GM23338 (cell line): Measurements from ENCODE around the gene EMILIN2. TPM values are rescaled to one million over a fixed set of nuclear protein-coding genes. Genes with fewer than 3 reads are reported as not detected.

Source experiments
- ATAC-seq: fragments of 200-7000 bp; cut with Tn5 transposase; 3 replicates; pipeline ENCODE4 v1.9.1; 2020
- DNase-seq: peaks from one replicate; pipeline ENCODE4 v3.0.0-alpha.2; 2015; ENCODE audit warnings: low spot score
- H2AFZ ChIP-seq: fragments of 200-600 bp; sonication (generic); 2 replicates; pipeline ENCODE4 v1.8.0; 2016; ENCODE audit warnings: antibody characterized with exemption, mild to moderate bottlenecking, moderate library complexity
- H3F3A ChIP-seq: fragments of 200-600 bp; sonication (generic); replicated peaks from 2 replicates; pipeline ENCODE4 v1.8.0; 2017; ENCODE audit warnings: antibody characterized with exemption, mixed run types, low read depth
- H3K27ac ChIP-seq: fragments of 200-600 bp; sonication (generic); 2 replicates; pipeline ENCODE4 v1.6.1; 2016; ENCODE audit warnings: low read depth
- H3K27me3 ChIP-seq: fragments of 200-600 bp; sonication (generic); 2 replicates; pipeline ENCODE4 v1.8.0; 2016; ENCODE audit warnings: mild to moderate bottlenecking, mixed run types, moderate library complexity; ENCODE audit not compliant: insufficient read depth
- H3K36me3 ChIP-seq: fragments of 200-600 bp; sonication (generic); 2 replicates; pipeline ENCODE4 v1.8.0; 2016; ENCODE audit warnings: mild to moderate bottlenecking; ENCODE audit not compliant: insufficient read depth
- H3K4me1 ChIP-seq: fragments of 200-600 bp; sonication (generic); 2 replicates; pipeline ENCODE4 v1.8.0; 2016; ENCODE audit warnings: mild to moderate bottlenecking, moderate library complexity; ENCODE audit not compliant: insufficient read depth
- H3K4me2 ChIP-seq: fragments of 200-600 bp; sonication (generic); 2 replicates; pipeline ENCODE4 v1.7.1; 2017; ENCODE audit warnings: mixed run types
- H3K4me3 ChIP-seq: fragments of 200-600 bp; sonication (generic); 2 replicates; pipeline ENCODE4 v1.6.1; 2016; ENCODE audit warnings: mixed run types
- H3K79me2 ChIP-seq: fragments of 200-600 bp; sonication (generic); replicated peaks from 2 replicates; pipeline ENCODE4 v1.8.0; 2017; ENCODE audit warnings: mild to moderate bottlenecking; ENCODE audit not compliant: insufficient read depth
- H3K9me2 ChIP-seq: fragments of 200-600 bp; sonication (generic); 2 replicates; pipeline ENCODE4 v1.8.0; 2017; ENCODE audit not compliant: insufficient read depth
- H4K20me1 ChIP-seq: fragments of 200-600 bp; sonication (generic); replicated peaks from 2 replicates; pipeline ENCODE4 v1.8.0; 2017; ENCODE audit warnings: mild to moderate bottlenecking; ENCODE audit not compliant: insufficient read depth
- H3K27ac Mint-ChIP-seq: 2 replicates; pipeline ENCODE4 v1.8.0; 2020; ENCODE audit warnings: inconsistent platforms, mild to moderate bottlenecking, moderate library complexity, mixed read lengths
- H3K27me3 Mint-ChIP-seq: 3 replicates; pipeline ENCODE4 v1.8.0; 2022; ENCODE audit warnings: low read depth, mild to moderate bottlenecking, moderate library complexity, mixed read lengths, inconsistent platforms; ENCODE audit not compliant: insufficient read depth, poor library complexity
- H3K36me3 Mint-ChIP-seq: 3 replicates; pipeline ENCODE4 v1.8.0; 2021; ENCODE audit warnings: low read depth, mild to moderate bottlenecking, inconsistent platforms, moderate library complexity, mixed read lengths
- H3K4me1 Mint-ChIP-seq: 3 replicates; pipeline ENCODE4 v1.8.0; 2020; ENCODE audit warnings: mild to moderate bottlenecking, inconsistent platforms, mixed read lengths
- H3K4me3 Mint-ChIP-seq: 3 replicates; pipeline ENCODE4 v1.8.0; 2021; ENCODE audit warnings: moderate library complexity, mild to moderate bottlenecking, inconsistent platforms, mixed read lengths
- H3K9me3 Mint-ChIP-seq: 3 replicates; pipeline ENCODE4 v1.8.0; 2020; ENCODE audit warnings: moderate library complexity, mild to moderate bottlenecking, inconsistent platforms, mixed read lengths
- CREB1 ChIP-seq: fragments of 250-450 bp; sonication (Bioruptor Pico); IDR thresholded peaks from 2 replicates; pipeline ENCODE4 v1.5.0; 2020; ENCODE audit warnings: low read depth, mild to moderate bottlenecking, moderate library complexity
- ETS1 ChIP-seq: IDR thresholded peaks from 2 replicates; pipeline ENCODE4 v1.6.1; 2016; ENCODE audit warnings: antibody characterized with exemption
- EZH2 ChIP-seq: fragments of 200-600 bp; sonication (generic); IDR thresholded peaks from one replicate; pipeline ENCODE4 v1.8.0; 2017; ENCODE audit warnings: antibody characterized with exemption, mild to moderate bottlenecking, low read depth; ENCODE audit not compliant: unreplicated experiment
- EZH2phosphoT487 ChIP-seq: fragments of 200-600 bp; sonication (generic); IDR thresholded peaks from one replicate; pipeline ENCODE4 v1.8.1; 2018; ENCODE audit warnings: antibody characterized with exemption; ENCODE audit not compliant: unreplicated experiment
- JUNB ChIP-seq: IDR thresholded peaks from one replicate; pipeline ENCODE4 v1.6.1; 2016; ENCODE audit warnings: antibody characterized with exemption; ENCODE audit not compliant: unreplicated experiment
- NANOG ChIP-seq: IDR thresholded peaks from 2 replicates; pipeline ENCODE4 v1.6.1; 2016; ENCODE audit warnings: antibody characterized with exemption, borderline replicate concordance
- POLR2AphosphoS5 ChIP-seq: IDR thresholded peaks from 2 replicates; pipeline ENCODE4 v1.6.1; 2016; ENCODE audit warnings: antibody characterized with exemption, low read depth
- STAT1 ChIP-seq: IDR thresholded peaks from one replicate; pipeline ENCODE4 v1.6.1; 2016; ENCODE audit warnings: antibody characterized with exemption; ENCODE audit not compliant: unreplicated experiment
- ZNF114 ChIP-seq: fragments of 250-450 bp; sonication (Bioruptor Pico); IDR thresholded peaks from 2 replicates; pipeline ENCODE4 v1.5.0; 2020; ENCODE audit warnings: mild to moderate bottlenecking, moderate library complexity
- ZNF331 ChIP-seq: fragments of 250-450 bp; sonication (Bioruptor Pico); IDR thresholded peaks from 2 replicates; pipeline ENCODE4 v1.5.0; 2020; ENCODE audit warnings: low read depth, mild to moderate bottlenecking, moderate library complexity
- ZNF462 ChIP-seq: fragments of 250-450 bp; sonication (Bioruptor Pico); IDR thresholded peaks from 2 replicates; pipeline ENCODE4 v1.5.0; 2020; ENCODE audit warnings: mild to moderate bottlenecking, moderate library complexity
- polyA plus RNA-seq: library from polyadenylated mRNA; unstranded; fragments of >200 nt; fragmentation: Nextera tagmentation; extraction: Ambion mirVana; gene quantifications from 2 replicates; pipeline ENCODE4 v1.2.1, GENCODE V29; 2016
- total RNA-seq: library from RNA; depleted of rRNA; stranded (reverse); fragments of >200 nt; shearing (Covaris generic); gene quantifications from 2 replicates; pipeline ENCODE4 v1.2.3, GENCODE V29; 2014
- TF ChIP-seq, protein P1 (sequence below), 2 experiments: fragments of 200-600 bp in 1 of 2; sonication (generic) in 1 of 2; conservative IDR thresholded peaks; 2 replicates each; pipeline versions ENCODE4 v1.5.1 to v1.6.1; 2016 to 2017; ENCODE audit warnings: antibody characterized with exemption in 2 of 2, low read depth in 2 of 2, mild to moderate bottlenecking in 2 of 2, moderate library complexity in 1 of 2
- TF ChIP-seq, protein P2 (sequence below): IDR thresholded peaks from one replicate; pipeline ENCODE4 v1.6.1; 2018; ENCODE audit warnings: antibody characterized with exemption; ENCODE audit not compliant: unreplicated experiment

EMILIN2 gene
- total and polyA plus RNA-seq, 2 experiments from 2014 or later, result 3.0 to 11.6 TPM

DNA sequence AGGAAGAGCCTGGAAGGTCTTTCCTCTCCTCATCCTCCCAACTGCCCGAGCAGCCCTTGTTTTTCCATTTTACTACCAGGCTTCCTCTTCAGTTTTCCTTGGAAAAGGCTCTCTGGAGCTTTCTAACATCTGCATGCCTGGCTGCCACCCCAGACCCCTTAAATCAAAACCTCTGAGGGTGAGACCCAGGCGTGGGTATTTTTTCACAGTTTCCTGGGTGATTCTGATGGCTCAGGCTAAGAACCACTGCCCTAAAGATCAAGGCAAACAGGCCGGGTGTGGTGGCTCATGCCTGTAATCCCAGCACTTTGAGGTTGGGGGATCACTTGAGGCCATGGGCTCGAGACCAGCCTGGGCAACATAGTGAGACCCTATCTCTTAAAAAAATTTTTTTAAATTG lies 35.4 kb downstream of the EMILIN2 start:
- Histone ChIP-seq H2AFZ (no peak overlapping the region), H3K4me3 (no peak overlapping the region), H3K79me2 (no peaks in the 10 kb centered on the region), H3K27ac (no peak overlapping the region), H3K27me3 (no peaks in the 10 kb centered on the region), H3K4me1 (no peaks in the 10 kb centered on the region; the same call in 1 of the 2 replicates), H3K36me3 (no peaks in the 10 kb centered on the region), H3K9me2 (no peaks in the 10 kb centered on the region), H3F3A (no peaks in the 10 kb centered on the region), H4K20me1 (no peaks in the 10 kb centered on the region), H3K4me2 (no peak overlapping the region)
- Mint-ChIP-seq H3K36me3 (no peaks in the 10 kb centered on the region), H3K27ac (no peak overlapping the region), H3K9me3 (peaks cover 5% of the 10 kb centered on the region; the same call in 2 of the 3 replicates), H3K4me1 (peaks cover 10% of the 10 kb centered on the region), H3K27me3 (peaks cover 4% of the 10 kb centered on the region), H3K4me3 (no peak overlapping the region)
- DNase-seq (no peak), ATAC-seq (no peak)
- no peak for TF ChIP-seq CREB1 (CRISPR knock-in tag)
- TF ChIP-seq, protein P1, sequence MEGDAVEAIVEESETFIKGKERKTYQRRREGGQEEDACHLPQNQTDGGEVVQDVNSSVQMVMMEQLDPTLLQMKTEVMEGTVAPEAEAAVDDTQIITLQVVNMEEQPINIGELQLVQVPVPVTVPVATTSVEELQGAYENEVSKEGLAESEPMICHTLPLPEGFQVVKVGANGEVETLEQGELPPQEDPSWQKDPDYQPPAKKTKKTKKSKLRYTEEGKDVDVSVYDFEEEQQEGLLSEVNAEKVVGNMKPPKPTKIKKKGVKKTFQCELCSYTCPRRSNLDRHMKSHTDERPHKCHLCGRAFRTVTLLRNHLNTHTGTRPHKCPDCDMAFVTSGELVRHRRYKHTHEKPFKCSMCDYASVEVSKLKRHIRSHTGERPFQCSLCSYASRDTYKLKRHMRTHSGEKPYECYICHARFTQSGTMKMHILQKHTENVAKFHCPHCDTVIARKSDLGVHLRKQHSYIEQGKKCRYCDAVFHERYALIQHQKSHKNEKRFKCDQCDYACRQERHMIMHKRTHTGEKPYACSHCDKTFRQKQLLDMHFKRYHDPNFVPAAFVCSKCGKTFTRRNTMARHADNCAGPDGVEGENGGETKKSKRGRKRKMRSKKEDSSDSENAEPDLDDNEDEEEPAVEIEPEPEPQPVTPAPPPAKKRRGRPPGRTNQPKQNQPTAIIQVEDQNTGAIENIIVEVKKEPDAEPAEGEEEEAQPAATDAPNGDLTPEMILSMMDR (conservative IDR thresholded peaks at IDR 0.05; ENCODE audit: low read depth in 2 of 2), result no peak
- TF ChIP-seq ZNF114 (CRISPR knock-in tag), result no peak
- TF ChIP-seq ETS1, result no peak
- no peak for TF ChIP-seq ZNF462
- no peak for TF ChIP-seq NANOG
- no peak for TF ChIP-seq POLR2AphosphoS5
- TF ChIP-seq EZH2, result no peak
- TF ChIP-seq STAT1, result no peak
- TF ChIP-seq ZNF331 (CRISPR knock-in tag), result no peak
- no peak for TF ChIP-seq EZH2phosphoT487
- no peak for TF ChIP-seq JUNB
- TF ChIP-seq, protein P2, sequence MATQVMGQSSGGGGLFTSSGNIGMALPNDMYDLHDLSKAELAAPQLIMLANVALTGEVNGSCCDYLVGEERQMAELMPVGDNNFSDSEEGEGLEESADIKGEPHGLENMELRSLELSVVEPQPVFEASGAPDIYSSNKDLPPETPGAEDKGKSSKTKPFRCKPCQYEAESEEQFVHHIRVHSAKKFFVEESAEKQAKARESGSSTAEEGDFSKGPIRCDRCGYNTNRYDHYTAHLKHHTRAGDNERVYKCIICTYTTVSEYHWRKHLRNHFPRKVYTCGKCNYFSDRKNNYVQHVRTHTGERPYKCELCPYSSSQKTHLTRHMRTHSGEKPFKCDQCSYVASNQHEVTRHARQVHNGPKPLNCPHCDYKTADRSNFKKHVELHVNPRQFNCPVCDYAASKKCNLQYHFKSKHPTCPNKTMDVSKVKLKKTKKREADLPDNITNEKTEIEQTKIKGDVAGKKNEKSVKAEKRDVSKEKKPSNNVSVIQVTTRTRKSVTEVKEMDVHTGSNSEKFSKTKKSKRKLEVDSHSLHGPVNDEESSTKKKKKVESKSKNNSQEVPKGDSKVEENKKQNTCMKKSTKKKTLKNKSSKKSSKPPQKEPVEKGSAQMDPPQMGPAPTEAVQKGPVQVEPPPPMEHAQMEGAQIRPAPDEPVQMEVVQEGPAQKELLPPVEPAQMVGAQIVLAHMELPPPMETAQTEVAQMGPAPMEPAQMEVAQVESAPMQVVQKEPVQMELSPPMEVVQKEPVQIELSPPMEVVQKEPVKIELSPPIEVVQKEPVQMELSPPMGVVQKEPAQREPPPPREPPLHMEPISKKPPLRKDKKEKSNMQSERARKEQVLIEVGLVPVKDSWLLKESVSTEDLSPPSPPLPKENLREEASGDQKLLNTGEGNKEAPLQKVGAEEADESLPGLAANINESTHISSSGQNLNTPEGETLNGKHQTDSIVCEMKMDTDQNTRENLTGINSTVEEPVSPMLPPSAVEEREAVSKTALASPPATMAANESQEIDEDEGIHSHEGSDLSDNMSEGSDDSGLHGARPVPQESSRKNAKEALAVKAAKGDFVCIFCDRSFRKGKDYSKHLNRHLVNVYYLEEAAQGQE, result no peak
